ENCODE results near the gene OR2F2. TPM values are rescaled to one million over a fixed set of nuclear protein-coding genes. Genes with fewer than 3 reads are reported as not detected.

OR2F2 gene
- total and polyA plus RNA-seq, 9 donors: not detected

GRCh38 chr7:143913945-143914615, 21.0 kb upstream of the OR2F2 start:
- H3K27ac ChIP-seq (ENCODE audit: low read length): no peak overlapping the region
- H3K27me3 ChIP-seq (ENCODE audit: control insufficient read depth, insufficient read depth, low read length): no peaks in the 10 kb centered on the region
- H3K36me3 ChIP-seq (ENCODE audit: control insufficient read depth, insufficient read depth, low read length): no peaks in the 10 kb centered on the region
- WGBS (ENCODE audit: insufficient coverage): no CpG with 5 or more reads among the region's 3 CpGs
- DNase-seq: no peak
- H3K9me3 ChIP-seq (replicated peaks; ENCODE audit: control insufficient read depth, low read depth, low read length): no peaks in the 10 kb centered on the region
- no peak overlapping the region for H3K4me3 ChIP-seq (ENCODE audit: low read length)
- no peaks in the 10 kb centered on the region for H3K4me1 ChIP-seq (ENCODE audit: control insufficient read depth, insufficient read depth, low read length)

DNA sequence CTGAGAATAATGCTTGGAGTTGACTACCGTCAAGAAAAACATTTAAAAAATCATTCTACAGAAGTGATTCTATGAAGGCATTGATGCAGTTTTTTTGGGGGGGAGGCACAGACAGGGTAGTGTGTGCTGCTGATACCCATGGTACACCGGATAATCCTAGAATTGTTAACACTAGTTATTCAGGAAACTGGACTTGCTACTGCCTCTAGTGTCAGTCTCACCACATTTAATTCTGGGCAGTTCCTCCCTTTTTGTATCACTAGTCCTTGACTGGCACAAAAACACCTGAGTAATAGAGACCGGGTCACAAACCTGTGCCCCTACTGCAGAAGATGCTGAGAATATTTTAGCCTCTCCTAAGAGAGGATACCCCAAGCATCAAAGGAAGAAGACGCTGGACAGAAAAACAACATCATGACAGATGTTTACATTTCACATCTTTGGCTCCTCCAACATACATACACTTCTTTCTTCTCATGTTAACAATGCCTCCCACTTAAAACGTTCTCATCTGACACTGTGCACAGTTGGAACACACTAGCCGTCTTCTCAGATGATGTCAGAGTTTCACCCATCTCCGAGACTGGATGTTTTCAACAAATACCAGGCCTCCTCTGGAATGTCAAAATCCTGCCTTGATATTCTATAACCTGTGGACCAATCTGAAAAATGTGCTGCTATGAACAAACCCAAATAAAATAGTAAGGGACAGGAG, 19.9 kb upstream of the OR2F2 start:
- Histone ChIP-seq H3K9me3 (replicated peaks; ENCODE audit: control insufficient read depth, low read depth, low read length) (no peaks in the 10 kb centered on the region), H3K4me3 (ENCODE audit: low read length) (no peak overlapping the region), H3K27ac (ENCODE audit: low read length) (no peak overlapping the region), H3K27me3 (ENCODE audit: control insufficient read depth, insufficient read depth, low read length) (no peaks in the 10 kb centered on the region), H3K4me1 (ENCODE audit: control insufficient read depth, insufficient read depth, low read length) (no peaks in the 10 kb centered on the region), H3K36me3 (ENCODE audit: control insufficient read depth, insufficient read depth, low read length) (no peaks in the 10 kb centered on the region)
- WGBS (ENCODE audit: insufficient coverage): 63% methylated on average over 5 of the region's 7 CpGs
- DNase-seq: no peak

DNA sequence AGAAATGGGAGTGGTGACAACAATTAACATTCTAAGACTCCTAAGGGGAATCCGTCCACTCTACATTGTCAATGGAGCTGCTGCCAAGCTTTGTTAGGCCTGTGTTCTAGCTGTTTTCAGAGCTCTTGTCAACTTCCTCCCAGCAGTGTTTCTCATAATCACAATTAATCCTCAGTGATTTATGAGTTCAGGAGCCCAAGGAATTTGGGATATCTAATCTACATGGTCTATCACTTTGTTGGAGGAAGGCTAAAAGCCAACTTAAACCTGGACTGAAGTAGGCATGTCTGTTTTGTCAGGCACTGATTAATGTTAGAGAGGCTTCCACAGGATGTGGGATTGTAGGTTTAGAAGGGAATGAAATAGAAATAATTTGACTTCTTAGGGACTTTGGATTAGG, 10.2 kb upstream of the OR2F2 start:
- WGBS (ENCODE audit: insufficient coverage): no CpG with 5 or more reads among the region's 1 CpG
- DNase-seq: no peak
- Histone ChIP-seq H3K36me3 (ENCODE audit: control insufficient read depth, insufficient read depth, low read length) (no peaks in the 10 kb centered on the region), H3K4me1 (ENCODE audit: control insufficient read depth, insufficient read depth, low read length) (no peaks in the 10 kb centered on the region), H3K4me3 (ENCODE audit: low read length) (no peak overlapping the region), H3K27ac (ENCODE audit: low read length) (no peak overlapping the region), H3K27me3 (ENCODE audit: control insufficient read depth, insufficient read depth, low read length) (no peaks in the 10 kb centered on the region), H3K9me3 (replicated peaks; ENCODE audit: control insufficient read depth, low read depth, low read length) (no peaks in the 10 kb centered on the region)

GRCh38 chr7:143929224-143929920, 5.7 kb upstream of the OR2F2 start:
- H3K27me3 ChIP-seq (ENCODE audit: control insufficient read depth, insufficient read depth, low read length): no peaks in the 10 kb centered on the region
- H3K9me3 ChIP-seq (replicated peaks; ENCODE audit: control insufficient read depth, low read depth, low read length): no peaks in the 10 kb centered on the region
- peak; percentile 5 for DNase-seq
- no peaks in the 10 kb centered on the region for H3K36me3 ChIP-seq (ENCODE audit: control insufficient read depth, insufficient read depth, low read length)
- WGBS (ENCODE audit: insufficient coverage): no CpG with 5 or more reads among the region's 1 CpG
- no peak overlapping the region for H3K4me3 ChIP-seq (ENCODE audit: low read length)
- H3K4me1 ChIP-seq (ENCODE audit: control insufficient read depth, insufficient read depth, low read length): no peaks in the 10 kb centered on the region
- no peak overlapping the region for H3K27ac ChIP-seq (ENCODE audit: low read length)

DNA sequence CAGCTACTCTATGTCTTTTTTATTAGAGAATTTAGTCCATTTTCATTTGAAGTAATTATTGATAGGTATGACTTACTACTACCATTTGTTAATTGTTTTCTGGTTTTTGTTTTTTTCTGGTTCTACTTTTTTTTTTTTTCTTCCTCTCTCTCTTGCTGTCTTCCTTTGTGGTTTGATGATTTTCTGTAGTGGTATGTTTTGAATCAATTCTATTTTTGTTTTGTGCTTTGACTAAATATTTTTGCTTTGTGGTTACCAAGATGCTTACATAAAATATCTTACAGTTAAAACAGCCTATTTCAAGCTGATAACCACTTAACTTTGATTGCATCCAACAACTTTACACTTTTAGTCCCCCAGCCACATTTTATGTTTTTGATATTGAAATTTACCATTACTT, 3.3 kb upstream of the OR2F2 start:
- Histone ChIP-seq H3K4me3 (ENCODE audit: low read length) (no peak overlapping the region), H3K9me3 (replicated peaks; ENCODE audit: control insufficient read depth, low read depth, low read length) (no peaks in the 10 kb centered on the region), H3K4me1 (ENCODE audit: control insufficient read depth, insufficient read depth, low read length) (no peaks in the 10 kb centered on the region), H3K27me3 (ENCODE audit: control insufficient read depth, insufficient read depth, low read length) (no peaks in the 10 kb centered on the region), H3K36me3 (ENCODE audit: control insufficient read depth, insufficient read depth, low read length) (no peaks in the 10 kb centered on the region), H3K27ac (ENCODE audit: low read length) (no peak overlapping the region)
- DNase-seq: no peak

DNA sequence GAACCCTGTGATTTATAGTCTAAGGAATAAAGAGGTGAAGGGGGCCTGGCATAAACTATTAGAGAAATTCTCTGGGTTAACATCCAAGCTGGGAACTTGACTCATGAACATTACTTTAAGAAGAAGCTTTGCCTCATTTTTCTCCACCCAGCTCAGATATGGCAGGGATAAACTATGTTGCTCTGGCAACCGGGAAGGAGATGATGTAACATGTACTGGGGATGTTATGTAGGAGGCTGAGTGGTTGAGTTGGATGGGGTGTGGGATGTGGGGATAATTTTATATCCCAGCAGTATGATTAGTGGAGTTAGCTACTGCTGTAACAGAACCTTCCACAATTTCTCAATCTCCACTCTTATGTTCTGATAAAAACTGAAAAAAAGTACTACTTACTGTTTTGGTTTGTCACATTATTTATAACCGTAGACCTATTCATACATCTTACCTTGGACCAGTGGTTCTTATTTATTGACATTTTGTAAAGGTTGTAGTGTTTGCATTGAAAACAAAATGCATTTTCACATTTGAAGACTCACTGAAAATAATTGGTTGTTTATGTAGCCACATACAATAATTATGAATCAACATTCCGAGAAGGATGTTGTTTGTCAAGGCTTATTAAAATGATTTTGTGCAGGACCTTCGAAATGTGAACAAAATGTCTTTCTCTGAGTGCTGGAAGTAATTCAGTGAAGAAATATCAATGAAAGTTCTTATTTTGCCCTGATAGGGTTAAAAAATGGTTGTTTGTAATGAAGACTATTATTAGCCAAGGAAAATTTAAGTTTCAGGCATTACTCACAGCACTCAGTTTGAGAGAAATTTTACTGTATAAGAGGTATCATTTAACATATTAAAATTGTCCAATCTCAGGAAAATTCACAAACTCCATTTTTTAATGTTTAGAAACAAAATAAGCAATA, 1.3 kb downstream of the OR2F2 start:
- H3K27ac ChIP-seq (ENCODE audit: low read length): no peak overlapping the region
- no peaks in the 10 kb centered on the region for H3K36me3 ChIP-seq (ENCODE audit: control insufficient read depth, insufficient read depth, low read length)
- no CpG with 5 or more reads among the region's 4 CpGs for WGBS (ENCODE audit: insufficient coverage)
- peak; percentile 44 for DNase-seq
- H3K4me1 ChIP-seq (ENCODE audit: control insufficient read depth, insufficient read depth, low read length): no peaks in the 10 kb centered on the region
- H3K4me3 ChIP-seq (ENCODE audit: low read length): no peak overlapping the region
- H3K9me3 ChIP-seq (replicated peaks; ENCODE audit: control insufficient read depth, low read depth, low read length): no peaks in the 10 kb centered on the region
- H3K27me3 ChIP-seq (ENCODE audit: control insufficient read depth, insufficient read depth, low read length): no peaks in the 10 kb centered on the region

GRCh38 chr7:143938379-143939243, 3.6 kb downstream of the OR2F2 start:
- no peak overlapping the region for H3K4me3 ChIP-seq (ENCODE audit: low read length)
- H3K9me3 ChIP-seq (replicated peaks; ENCODE audit: control insufficient read depth, low read depth, low read length): no peaks in the 10 kb centered on the region
- no peaks in the 10 kb centered on the region for H3K4me1 ChIP-seq (ENCODE audit: control insufficient read depth, insufficient read depth, low read length)
- DNase-seq: no peak
- no peaks in the 10 kb centered on the region for H3K27me3 ChIP-seq (ENCODE audit: control insufficient read depth, insufficient read depth, low read length)
- no peaks in the 10 kb centered on the region for H3K36me3 ChIP-seq (ENCODE audit: control insufficient read depth, insufficient read depth, low read length)
- 100% methylated on average over 1 of the region's 5 CpGs for WGBS (ENCODE audit: insufficient coverage)
- H3K27ac ChIP-seq (ENCODE audit: low read length): no peak overlapping the region

DNA sequence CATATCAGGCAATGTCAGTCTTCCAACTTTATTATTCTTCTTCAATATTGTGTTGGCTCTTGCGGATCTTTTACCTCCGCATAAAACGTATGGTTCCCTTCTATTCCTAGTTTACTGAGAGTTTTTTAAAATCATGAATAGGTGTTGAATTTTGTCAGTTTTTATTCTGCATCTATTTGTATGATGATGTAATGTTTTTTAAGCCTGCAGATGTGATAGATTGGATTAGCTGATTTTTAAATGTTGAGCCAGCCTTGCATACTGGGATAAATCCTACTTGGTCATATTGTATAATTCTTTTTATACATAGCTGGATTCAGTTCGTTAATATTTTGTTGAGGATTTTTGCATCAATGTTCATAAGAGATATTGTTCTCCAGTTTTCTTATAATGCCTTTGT, 10.4 kb downstream of the OR2F2 start:
- H3K4me1 ChIP-seq (ENCODE audit: control insufficient read depth, insufficient read depth, low read length): no peaks in the 10 kb centered on the region
- no peak overlapping the region for H3K4me3 ChIP-seq (ENCODE audit: low read length)
- no peak overlapping the region for H3K27ac ChIP-seq (ENCODE audit: low read length)
- no peaks in the 10 kb centered on the region for H3K36me3 ChIP-seq (ENCODE audit: control insufficient read depth, insufficient read depth, low read length)
- no peak for DNase-seq
- WGBS (ENCODE audit: insufficient coverage): no CpG with 5 or more reads among the region's 4 CpGs
- H3K27me3 ChIP-seq (ENCODE audit: control insufficient read depth, insufficient read depth, low read length): no peaks in the 10 kb centered on the region
- no peaks in the 10 kb centered on the region for H3K9me3 ChIP-seq (replicated peaks; ENCODE audit: control insufficient read depth, low read depth, low read length)

DNA sequence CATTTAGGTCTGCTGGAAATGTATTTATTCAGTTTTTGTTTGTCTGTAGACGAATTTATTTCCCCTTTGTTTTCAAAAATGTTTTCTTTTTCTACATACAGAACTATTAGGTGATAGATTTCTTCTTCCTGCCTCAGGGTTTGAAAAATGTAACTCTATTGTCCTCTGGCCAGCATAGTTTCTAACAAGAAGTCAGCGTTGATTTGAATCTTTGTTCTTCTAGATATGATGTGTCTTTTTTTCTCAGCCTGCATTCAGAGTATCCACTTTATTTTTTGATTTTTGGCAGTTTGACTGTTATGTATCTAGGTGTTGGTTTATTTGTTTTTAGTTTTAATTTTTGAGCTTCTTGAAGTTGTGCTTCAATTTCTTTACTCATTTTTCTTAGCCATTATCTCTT, 12.1 kb downstream of the OR2F2 start:
- WGBS (ENCODE audit: insufficient coverage): no CpG with 5 or more reads among the region's 2 CpGs
- no peak overlapping the region for H3K4me3 ChIP-seq (ENCODE audit: low read length)
- H3K36me3 ChIP-seq (ENCODE audit: control insufficient read depth, insufficient read depth, low read length): no peaks in the 10 kb centered on the region
- no peak for DNase-seq
- no peaks in the 10 kb centered on the region for H3K27me3 ChIP-seq (ENCODE audit: control insufficient read depth, insufficient read depth, low read length)
- H3K4me1 ChIP-seq (ENCODE audit: control insufficient read depth, insufficient read depth, low read length): no peaks in the 10 kb centered on the region
- no peaks in the 10 kb centered on the region for H3K9me3 ChIP-seq (replicated peaks; ENCODE audit: control insufficient read depth, low read depth, low read length)
- no peak overlapping the region for H3K27ac ChIP-seq (ENCODE audit: low read length)
